HG03439 (cell line): ENCODE measurements around the gene PARVB.

ENCODE experiments used
- ATAC-seq: cut with Tn5 transposase; IDR thresholded peaks from one replicate; pipeline ENCODE4 v1.9.1; 2021; ENCODE audit warnings: mild to moderate bottlenecking, moderate library complexity; ENCODE audit not compliant: unreplicated experiment

Gene PARVB

GRCh38 chr22:44086271-44087088 is 62.4 kb downstream of the PARVB start:
- ATAC-seq: no peak

GRCh38 chr22:44087089-44087430 is 63.0 kb downstream of the PARVB start:
- ATAC-seq: no peak

- no peak for ATAC-seq
These were observed 65.0 kb downstream of the PARVB start for GRCh38 chr22:44088976-44089570.

- no peak for ATAC-seq
These were observed 65.8 kb downstream of the PARVB start for GRCh38 chr22:44089717-44090570.

- ATAC-seq: no peak
These were observed 66.4 kb downstream of the PARVB start for GRCh38 chr22:44090571-44090905.

- no peak for ATAC-seq
These were observed 67.1 kb downstream of the PARVB start for GRCh38 chr22:44091021-44091721.

- no peak for ATAC-seq
These were observed 67.6 kb downstream of the PARVB start for GRCh38 chr22:44091751-44092150.

GRCh38 chr22:44092636-44093220 is 68.6 kb downstream of the PARVB start:
- no peak for ATAC-seq

- ATAC-seq: no peak
These were observed 69.7 kb downstream of the PARVB start for GRCh38 chr22:44093791-44094190.

GRCh38 chr22:44094751-44095302 is 70.7 kb downstream of the PARVB start:
- ATAC-seq: no peak

GRCh38 chr22:44096736-44097135 is 72.6 kb downstream of the PARVB start:
- ATAC-seq: no peak

GRCh38 chr22:44097263-44098020 is 73.3 kb downstream of the PARVB start:
- ATAC-seq: no peak

- ATAC-seq: no peak
These were observed 74.1 kb downstream of the PARVB start for GRCh38 chr22:44098021-44098739.

- no peak for ATAC-seq
These were observed 74.9 kb downstream of the PARVB start for GRCh38 chr22:44098966-44099530.

GRCh38 chr22:44099696-44100095 is 75.6 kb downstream of the PARVB start:
- ATAC-seq: no peak

- ATAC-seq: no peak
These were observed 76.3 kb downstream of the PARVB start for GRCh38 chr22:44100411-44100810.

- no peak for ATAC-seq
These were observed 78.0 kb downstream of the PARVB start for GRCh38 chr22:44102121-44102520.

GRCh38 chr22:44102856-44103255 is 78.8 kb downstream of the PARVB start:
- ATAC-seq: no peak
